Measurements from ENCODE around the gene CTBP2.

DNA sequence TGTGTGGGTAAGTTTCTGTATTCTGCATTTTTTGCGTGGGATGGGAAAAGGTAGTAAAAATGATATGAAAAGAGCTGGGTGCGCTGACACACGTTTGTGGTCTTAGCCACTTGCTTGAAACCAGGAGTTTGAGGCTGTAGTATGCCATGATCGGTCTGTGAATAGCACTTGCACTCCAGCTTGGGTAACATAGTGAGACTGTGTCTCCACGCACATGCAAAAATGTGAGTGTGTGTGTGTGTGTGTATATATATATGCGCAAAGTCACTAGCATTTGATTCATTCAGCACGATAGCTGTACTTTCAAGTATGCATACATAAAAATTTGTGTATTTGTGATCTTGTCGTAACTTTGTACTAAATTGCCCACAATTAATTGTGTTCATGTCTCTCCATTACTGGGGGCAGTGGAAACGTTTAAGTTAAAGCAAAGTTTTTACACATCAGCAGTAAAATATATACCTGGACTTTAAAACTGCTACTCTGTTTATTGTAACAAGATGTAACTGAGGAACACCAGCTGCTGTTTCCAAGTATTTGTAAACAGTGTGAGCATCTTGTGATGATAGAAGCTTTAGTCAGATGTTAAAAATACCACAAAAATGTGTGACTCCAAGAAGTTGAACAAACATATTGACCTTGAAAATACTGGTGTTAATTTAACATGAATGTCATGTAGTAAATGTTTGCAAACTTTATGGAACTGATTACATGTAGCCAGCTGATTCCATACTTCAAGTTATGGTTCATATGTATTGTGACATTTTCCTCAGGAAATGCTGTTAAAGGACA lies 216.9 kb downstream of the CTBP2 start:
- TF ChIP-seq, protein P1, sequence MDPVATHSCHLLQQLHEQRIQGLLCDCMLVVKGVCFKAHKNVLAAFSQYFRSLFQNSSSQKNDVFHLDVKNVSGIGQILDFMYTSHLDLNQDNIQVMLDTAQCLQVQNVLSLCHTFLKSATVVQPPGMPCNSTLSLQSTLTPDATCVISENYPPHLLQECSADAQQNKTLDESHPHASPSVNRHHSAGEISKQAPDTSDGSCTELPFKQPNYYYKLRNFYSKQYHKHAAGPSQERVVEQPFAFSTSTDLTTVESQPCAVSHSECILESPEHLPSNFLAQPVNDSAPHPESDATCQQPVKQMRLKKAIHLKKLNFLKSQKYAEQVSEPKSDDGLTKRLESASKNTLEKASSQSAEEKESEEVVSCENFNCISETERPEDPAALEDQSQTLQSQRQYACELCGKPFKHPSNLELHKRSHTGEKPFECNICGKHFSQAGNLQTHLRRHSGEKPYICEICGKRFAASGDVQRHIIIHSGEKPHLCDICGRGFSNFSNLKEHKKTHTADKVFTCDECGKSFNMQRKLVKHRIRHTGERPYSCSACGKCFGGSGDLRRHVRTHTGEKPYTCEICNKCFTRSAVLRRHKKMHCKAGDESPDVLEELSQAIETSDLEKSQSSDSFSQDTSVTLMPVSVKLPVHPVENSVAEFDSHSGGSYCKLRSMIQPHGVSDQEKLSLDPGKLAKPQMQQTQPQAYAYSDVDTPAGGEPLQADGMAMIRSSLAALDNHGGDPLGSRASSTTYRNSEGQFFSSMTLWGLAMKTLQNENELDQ (CRISPR knock-in tag; IDR thresholded peaks at IDR 0.05; ENCODE audit: borderline replicate concordance), result no peak
- TF ChIP-seq KDM2A (CRISPR knock-in tag; IDR thresholded peaks at IDR 0.05; ENCODE audit: borderline replicate concordance, low read depth) (no peak), EZH2 (conservative IDR thresholded peaks at IDR 0.05; ENCODE audit: low read depth, low read length) (no peak), RFX5 (IDR thresholded peaks at IDR 0.05; ENCODE audit: low read depth, low read length) (no peak), CHD4 (IDR thresholded peaks at IDR 0.05; ENCODE audit: borderline replicate concordance, low read length) (no peak), EP300 (IDR thresholded peaks at IDR 0.05; ENCODE audit: low read depth in 2 of 2, low read length in 2 of 2) (no peak), EP300 (CRISPR knock-in tag; IDR thresholded peaks at IDR 0.05; ENCODE audit: borderline replicate concordance) (no peak), ZBTB38 (CRISPR knock-in tag; IDR thresholded peaks at IDR 0.05) (no peak), BRD4 (CRISPR knock-in tag; IDR thresholded peaks at IDR 0.05) (no peak), GABPA (IDR thresholded peaks at IDR 0.05; ENCODE audit: low read depth, low read length) (no peak), GABPA (CRISPR knock-in tag; IDR thresholded peaks at IDR 0.05; ENCODE audit: low read depth) (no peak), ZNF780A (CRISPR knock-in tag; IDR thresholded peaks at IDR 0.05) (no peak), MAZ (IDR thresholded peaks at IDR 0.05; ENCODE audit: borderline replicate concordance, low read depth, low read length) (no peak), MAZ (CRISPR knock-in tag; IDR thresholded peaks at IDR 0.05; ENCODE audit: low read depth) (no peak)
- TF ChIP-seq, protein P2, sequence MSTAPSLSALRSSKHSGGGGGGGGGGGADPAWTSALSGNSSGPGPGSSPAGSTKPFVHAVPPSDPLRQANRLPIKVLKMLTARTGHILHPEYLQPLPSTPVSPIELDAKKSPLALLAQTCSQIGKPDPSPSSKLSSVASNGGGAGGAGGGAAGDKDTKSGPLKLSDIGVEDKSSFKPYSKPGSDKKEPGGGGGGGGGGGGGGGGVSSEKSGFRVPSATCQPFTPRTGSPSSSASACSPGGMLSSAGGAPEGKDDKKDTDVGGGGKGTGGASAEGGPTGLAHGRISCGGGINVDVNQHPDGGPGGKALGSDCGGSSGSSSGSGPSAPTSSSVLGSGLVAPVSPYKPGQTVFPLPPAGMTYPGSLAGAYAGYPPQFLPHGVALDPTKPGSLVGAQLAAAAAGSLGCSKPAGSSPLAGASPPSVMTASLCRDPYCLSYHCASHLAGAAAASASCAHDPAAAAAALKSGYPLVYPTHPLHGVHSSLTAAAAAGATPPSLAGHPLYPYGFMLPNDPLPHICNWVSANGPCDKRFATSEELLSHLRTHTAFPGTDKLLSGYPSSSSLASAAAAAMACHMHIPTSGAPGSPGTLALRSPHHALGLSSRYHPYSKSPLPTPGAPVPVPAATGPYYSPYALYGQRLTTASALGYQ (CRISPR knock-in tag; IDR thresholded peaks at IDR 0.05), result no peak
- TF ChIP-seq, protein P3, sequence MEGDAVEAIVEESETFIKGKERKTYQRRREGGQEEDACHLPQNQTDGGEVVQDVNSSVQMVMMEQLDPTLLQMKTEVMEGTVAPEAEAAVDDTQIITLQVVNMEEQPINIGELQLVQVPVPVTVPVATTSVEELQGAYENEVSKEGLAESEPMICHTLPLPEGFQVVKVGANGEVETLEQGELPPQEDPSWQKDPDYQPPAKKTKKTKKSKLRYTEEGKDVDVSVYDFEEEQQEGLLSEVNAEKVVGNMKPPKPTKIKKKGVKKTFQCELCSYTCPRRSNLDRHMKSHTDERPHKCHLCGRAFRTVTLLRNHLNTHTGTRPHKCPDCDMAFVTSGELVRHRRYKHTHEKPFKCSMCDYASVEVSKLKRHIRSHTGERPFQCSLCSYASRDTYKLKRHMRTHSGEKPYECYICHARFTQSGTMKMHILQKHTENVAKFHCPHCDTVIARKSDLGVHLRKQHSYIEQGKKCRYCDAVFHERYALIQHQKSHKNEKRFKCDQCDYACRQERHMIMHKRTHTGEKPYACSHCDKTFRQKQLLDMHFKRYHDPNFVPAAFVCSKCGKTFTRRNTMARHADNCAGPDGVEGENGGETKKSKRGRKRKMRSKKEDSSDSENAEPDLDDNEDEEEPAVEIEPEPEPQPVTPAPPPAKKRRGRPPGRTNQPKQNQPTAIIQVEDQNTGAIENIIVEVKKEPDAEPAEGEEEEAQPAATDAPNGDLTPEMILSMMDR (CRISPR knock-in tag; IDR thresholded peaks at IDR 0.05), result no peak

All from HepG2 (cell line).